ENCODE measurements around the gene APMAP.

DNA sequence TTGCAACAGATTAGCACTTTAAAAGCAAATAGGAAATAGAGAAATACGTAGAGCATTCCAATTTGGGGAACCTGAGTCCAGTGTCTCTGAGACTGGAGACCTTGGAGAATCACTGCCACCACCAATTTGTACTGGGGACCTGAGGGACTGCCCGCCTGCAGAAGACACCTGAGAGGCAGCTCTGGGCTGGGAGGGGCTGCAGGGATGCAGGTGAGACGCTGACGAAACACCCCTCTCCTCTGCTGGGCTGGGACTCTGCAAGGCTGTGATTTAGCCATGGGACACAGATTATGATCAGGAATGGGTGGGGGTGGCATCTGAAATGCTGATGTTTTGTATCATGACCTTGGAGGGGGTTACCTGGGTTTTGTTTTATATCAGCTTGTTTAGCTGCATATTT lies 7.0 kb upstream of the APMAP start:
- TF ChIP-seq, protein P1, sequence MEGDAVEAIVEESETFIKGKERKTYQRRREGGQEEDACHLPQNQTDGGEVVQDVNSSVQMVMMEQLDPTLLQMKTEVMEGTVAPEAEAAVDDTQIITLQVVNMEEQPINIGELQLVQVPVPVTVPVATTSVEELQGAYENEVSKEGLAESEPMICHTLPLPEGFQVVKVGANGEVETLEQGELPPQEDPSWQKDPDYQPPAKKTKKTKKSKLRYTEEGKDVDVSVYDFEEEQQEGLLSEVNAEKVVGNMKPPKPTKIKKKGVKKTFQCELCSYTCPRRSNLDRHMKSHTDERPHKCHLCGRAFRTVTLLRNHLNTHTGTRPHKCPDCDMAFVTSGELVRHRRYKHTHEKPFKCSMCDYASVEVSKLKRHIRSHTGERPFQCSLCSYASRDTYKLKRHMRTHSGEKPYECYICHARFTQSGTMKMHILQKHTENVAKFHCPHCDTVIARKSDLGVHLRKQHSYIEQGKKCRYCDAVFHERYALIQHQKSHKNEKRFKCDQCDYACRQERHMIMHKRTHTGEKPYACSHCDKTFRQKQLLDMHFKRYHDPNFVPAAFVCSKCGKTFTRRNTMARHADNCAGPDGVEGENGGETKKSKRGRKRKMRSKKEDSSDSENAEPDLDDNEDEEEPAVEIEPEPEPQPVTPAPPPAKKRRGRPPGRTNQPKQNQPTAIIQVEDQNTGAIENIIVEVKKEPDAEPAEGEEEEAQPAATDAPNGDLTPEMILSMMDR (IDR thresholded peaks at IDR 0.05 in 8 of 11, conservative IDR thresholded peaks at IDR 0.05 in 3 of 11) = no peak
- TF ChIP-seq POLR2A (IDR thresholded peaks at IDR 0.05) = no peak
